Urinary bladder (tissue), 4 donors: ENCODE data around the gene CAB39. TPM values are rescaled to one million over a fixed set of nuclear protein-coding genes. Genes with fewer than 3 reads are reported as not detected.

ENCODE experiments used
- DNase-seq: peaks from one replicate; pipeline ENCODE4 v3.0.0-alpha.2; 2015; ENCODE audit errors: extremely low spot score
- H3K27ac ChIP-seq: one replicate; pipeline ENCODE4 v1.5.1; 2013; ENCODE audit warnings: low read depth, mild to moderate bottlenecking, moderate library complexity
- H3K36me3 ChIP-seq: one replicate; pipeline ENCODE4 v1.6.1; 2013; ENCODE audit warnings: mild to moderate bottlenecking, moderate library complexity; ENCODE audit not compliant: insufficient read depth
- H3K4me1 ChIP-seq: one replicate; pipeline ENCODE4 v1.6.1; 2013; ENCODE audit warnings: mild to moderate bottlenecking, moderate library complexity; ENCODE audit not compliant: insufficient read depth
- H3K4me3 ChIP-seq: one replicate; pipeline ENCODE4 v1.5.1; 2013; ENCODE audit warnings: low read depth, low read length
- WGBS: extraction: QIAGEN DNeasy Blood & Tissue Kit; methylation state at CpG from one replicate; pipeline ENCODE4 v1.1.7; 2013; 5-methylcytosine and 5-hydroxymethylcytosine counted together
- polyA plus RNA-seq: library from polyadenylated mRNA; stranded (reverse); fragments of 200-250 nt; gene quantifications from one replicate; pipeline ENCODE4 v1.2.3, GENCODE V29; 2013
- total RNA-seq: library from RNA; depleted of rRNA; stranded (reverse); fragments of >200 nt; gene quantifications from one replicate; pipeline ENCODE4 v1.2.3, GENCODE V29; 2014
- donor health status: healthy with polysubstance abuse.
- donor health status: healthy.

The CAB39 gene
- total and polyA plus RNA-seq, 2 donors = 42.9 to 90.5 TPM

DNA sequence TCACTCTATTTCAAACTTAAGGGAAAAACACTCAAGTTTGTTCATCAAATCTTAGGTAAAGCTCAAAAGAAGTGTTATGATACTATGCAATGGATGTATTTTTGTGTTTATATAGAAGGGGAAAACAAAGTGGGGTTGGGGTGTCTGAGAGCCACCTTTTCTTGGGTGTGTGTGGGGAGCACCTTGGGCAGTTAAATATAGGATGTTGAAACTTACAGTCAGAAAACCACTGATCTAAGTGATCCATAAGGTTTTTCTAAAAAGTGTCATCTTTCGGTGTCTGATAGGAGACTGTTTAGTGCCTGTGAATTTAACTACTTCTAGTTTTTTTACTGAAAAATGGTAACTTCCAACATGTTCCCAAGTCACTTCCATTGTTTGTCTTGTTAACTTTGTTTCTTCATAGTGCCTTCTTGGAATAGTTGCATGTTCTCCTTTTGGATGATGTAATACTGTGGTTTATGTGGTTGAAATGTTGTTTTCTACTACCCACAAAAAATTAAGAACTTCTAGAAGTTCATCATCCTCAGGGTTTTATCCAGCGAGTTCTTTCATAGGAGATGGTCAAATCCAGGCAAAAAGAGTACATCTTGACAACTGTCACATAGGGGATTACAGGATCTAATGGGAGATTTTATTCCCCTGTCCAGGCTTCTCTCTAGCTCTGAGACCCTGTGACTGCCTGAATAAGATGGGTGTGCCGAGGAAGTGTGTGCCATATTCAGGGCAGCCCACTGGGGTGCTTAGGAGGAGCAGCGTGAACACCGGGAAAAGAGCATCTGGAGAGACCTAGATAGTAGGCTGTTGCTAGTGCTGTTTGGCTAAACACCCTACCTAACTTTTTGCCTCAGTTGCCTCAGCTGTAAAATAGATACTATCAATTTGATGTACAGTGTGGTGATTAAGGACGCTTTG lies 46.2 kb downstream of the CAB39 start:
- H3K27ac ChIP-seq = peak overlapping the region; percentile 45
- H3K36me3 ChIP-seq = no peaks in the 10 kb centered on the region
- 77% methylated on average over 6 of the region's 6 CpGs for WGBS
- DNase-seq = no peak
- no peak overlapping the region for H3K4me3 ChIP-seq
- peaks cover 7% of the 10 kb centered on the region for H3K4me1 ChIP-seq

DNA sequence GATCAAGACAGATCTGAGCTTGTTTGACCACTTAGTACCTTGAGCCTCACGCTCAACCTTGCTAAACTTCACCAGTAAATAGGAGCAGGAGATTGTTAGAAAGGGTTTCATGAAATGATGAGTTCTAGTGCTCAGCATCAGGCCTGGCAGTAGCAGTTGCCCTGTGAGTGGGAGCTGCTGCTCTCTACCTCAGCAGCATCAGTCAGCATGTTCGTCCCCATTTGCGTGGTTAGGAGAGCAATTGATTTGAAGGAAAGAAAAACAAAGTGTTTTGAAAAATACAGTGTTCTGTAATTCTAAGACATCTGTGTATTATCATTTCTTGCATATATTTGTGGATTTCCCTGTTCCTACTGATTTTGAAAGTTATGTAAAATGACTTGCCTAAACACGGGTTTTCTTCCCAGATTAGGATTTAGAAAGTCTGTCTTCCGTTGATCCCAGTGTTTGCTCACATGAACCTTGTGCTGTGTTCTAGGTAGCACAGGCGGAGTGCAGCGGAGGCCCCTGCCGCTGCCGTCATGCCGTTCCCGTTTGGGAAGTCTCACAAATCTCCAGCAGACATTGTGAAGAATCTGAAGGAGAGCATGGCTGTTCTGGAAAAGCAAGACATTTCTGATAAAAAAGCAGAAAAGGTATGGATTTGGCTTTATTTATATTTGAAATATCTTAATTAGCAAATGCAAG lies 47.0 kb downstream of the CAB39 start:
- WGBS = 72% methylated on average over 11 of the region's 11 CpGs
- Histone ChIP-seq H3K4me3 (no peak overlapping the region), H3K4me1 (peaks cover 7% of the 10 kb centered on the region), H3K36me3 (no peaks in the 10 kb centered on the region), H3K27ac (peak overlapping the region; percentile 45)
- no peak for DNase-seq

DNA sequence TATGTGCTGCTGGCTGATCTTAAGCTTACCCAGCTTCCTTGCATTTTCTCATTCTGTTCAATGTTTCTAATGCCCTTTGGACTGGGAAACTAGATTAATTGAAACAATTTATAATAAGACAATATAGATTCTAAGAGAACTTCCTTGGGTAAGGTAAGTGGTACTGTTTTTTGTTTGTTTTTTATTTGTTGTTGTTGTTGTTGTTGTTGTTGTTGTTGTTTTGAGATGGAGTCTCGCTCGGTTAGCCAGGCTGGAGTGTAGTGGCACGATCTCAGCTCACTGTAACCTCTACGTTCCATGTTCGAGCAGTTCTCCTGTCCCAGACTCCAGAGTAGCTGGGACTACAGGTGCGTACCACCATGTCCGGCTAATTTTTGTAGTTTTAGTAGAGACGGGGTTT lies 49.1 kb downstream of the CAB39 start:
- no peak for DNase-seq
- Histone ChIP-seq H3K4me3 (no peak overlapping the region), H3K36me3 (no peaks in the 10 kb centered on the region), H3K4me1 (peaks cover 7% of the 10 kb centered on the region), H3K27ac (no peak overlapping the region)
- 98% methylated on average over 8 of the region's 8 CpGs for WGBS

DNA sequence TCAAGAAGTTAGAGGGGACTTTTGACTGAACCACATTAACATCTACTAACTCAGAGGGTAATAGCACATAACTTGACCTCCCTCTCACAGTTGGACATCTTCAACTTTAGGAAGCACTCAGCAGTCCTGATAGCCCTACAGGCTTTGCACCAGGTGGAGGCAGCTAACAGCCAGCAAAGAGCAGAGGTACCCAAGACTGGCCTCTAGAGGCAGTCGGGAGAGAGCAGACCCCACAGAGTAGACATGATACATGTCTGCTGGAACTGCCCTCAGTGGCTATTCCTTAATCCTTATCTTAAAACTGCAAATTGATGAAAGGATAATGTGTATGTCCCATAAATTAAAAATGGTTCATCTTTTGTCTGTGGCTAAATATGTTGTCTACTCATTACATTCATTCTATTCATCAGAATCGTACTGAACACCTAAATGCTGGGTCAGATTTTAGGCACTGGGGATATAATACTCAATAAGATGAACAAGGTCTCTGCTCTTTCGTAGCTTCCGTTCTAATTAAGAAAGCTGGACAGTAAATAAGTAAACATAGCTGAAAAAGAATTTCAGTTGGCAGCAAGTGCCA lies 49.8 kb downstream of the CAB39 start:
- peaks cover 4% of the 10 kb centered on the region for H3K4me1 ChIP-seq
- 82% methylated on average over 4 of the region's 4 CpGs for WGBS
- H3K27ac ChIP-seq = no peak overlapping the region
- H3K36me3 ChIP-seq = no peaks in the 10 kb centered on the region
- no peak for DNase-seq
- no peak overlapping the region for H3K4me3 ChIP-seq

DNA sequence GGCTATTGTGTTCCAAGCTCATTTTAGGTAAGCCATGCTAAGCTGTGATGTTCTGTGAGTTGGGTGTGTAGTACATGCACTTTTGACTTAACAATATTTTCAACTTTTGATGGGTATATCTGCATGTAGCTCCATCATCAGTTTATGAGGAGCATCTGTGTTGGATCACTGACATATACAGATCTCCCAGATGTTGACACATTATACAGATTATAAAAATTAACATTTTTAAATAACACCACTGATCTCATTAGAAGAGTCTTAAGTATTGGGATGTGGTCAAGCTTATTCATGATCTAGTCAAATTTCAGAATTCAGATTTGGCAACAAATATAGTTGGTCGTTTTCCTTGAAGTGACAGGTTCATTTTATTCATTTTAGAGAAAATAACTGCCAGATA lies 51.7 kb downstream of the CAB39 start:
- Histone ChIP-seq H3K27ac (no peak overlapping the region), H3K4me3 (no peak overlapping the region), H3K4me1 (no peaks in the 10 kb centered on the region), H3K36me3 (no peaks in the 10 kb centered on the region)
- no peak for DNase-seq
- 87% methylated on average over 1 of the region's 1 CpG for WGBS

DNA sequence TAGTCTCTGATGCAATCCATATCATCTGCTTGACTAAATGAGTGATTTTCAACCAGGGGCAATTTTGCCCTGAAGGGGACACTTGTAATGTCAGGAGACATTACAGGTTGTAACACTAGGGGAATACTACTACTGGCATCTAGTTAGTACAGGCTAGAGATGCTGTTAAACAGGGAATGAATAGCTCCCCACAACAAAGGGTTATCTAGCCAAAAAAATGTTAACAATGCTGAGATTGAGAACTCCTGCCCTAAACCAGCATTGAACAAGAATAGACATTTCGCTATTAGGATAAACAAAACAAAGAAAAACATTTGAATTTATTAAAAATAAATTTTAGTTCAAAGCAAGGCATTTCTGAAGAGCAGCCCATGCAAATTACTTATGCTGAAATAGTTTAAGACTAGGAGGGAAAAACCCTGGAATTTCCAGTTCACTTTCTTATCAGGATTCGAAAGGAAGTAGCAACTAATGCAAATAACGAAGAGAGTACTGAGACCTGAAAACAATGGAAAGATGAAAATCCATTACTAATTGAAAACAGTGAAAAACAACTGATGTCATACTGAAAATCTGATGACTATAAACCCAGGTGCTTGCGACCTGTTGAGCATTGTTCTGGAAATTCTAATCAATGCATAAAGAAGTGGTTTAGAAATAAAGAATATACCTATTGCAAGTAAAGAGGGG lies 53.1 kb downstream of the CAB39 start:
- H3K36me3 ChIP-seq = no peaks in the 10 kb centered on the region
- no peak overlapping the region for H3K4me3 ChIP-seq
- 76% methylated on average over 4 of the region's 4 CpGs for WGBS
- no peak overlapping the region for H3K27ac ChIP-seq
- H3K4me1 ChIP-seq = no peaks in the 10 kb centered on the region
- no peak for DNase-seq

DNA sequence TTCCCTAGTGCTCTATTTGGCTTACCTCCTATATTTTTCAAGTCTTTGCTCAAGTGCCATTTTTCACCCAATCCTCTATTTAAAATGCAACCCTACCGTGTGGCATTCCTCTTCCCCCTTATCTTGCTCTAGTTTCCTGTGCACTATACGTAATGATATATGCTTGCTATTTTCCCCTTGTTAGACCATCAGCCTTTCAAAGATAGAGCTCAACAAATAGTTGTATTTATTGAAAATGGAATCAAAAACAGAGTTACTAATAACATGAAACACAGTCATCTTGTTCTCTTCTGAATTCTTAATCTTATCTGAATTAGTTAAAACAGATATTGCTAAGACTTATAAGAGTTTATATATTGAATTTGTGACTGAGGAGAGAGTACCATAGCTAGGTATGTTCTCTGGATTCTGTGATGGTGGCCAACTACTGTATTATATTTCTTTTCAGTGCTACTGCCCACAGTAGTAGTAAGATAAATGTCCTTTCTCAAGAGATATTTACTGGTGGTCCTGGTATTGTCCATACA lies 55.3 kb downstream of the CAB39 start:
- H3K4me3 ChIP-seq = no peak overlapping the region
- no peaks in the 10 kb centered on the region for H3K36me3 ChIP-seq
- WGBS = 80% methylated on average over 2 of the region's 2 CpGs
- no peak for DNase-seq
- H3K27ac ChIP-seq = no peak overlapping the region
- no peaks in the 10 kb centered on the region for H3K4me1 ChIP-seq

DNA sequence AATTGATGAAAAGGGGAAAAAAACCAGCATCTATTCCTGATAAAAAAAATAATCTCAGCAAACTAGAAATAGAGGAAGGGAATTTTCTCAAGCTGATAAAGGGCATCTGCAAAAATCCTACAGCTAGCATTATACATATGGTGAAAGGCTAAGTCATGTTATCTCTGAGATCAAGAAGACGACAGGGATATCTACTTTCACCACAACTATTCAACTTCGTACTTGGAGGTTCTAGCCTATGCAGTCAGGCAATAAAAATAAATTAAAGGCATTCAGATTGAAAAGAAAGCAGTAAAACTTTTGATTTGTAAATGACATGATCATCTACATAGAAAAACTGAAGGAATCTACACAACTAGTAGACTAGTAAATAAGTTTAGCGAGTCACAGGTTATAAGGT lies 58.2 kb downstream of the CAB39 start:
- DNase-seq = no peak
- Histone ChIP-seq H3K4me3 (no peak overlapping the region), H3K4me1 (no peaks in the 10 kb centered on the region), H3K27ac (no peak overlapping the region), H3K36me3 (no peaks in the 10 kb centered on the region)
- 81% methylated on average over 3 of the region's 3 CpGs for WGBS

DNA sequence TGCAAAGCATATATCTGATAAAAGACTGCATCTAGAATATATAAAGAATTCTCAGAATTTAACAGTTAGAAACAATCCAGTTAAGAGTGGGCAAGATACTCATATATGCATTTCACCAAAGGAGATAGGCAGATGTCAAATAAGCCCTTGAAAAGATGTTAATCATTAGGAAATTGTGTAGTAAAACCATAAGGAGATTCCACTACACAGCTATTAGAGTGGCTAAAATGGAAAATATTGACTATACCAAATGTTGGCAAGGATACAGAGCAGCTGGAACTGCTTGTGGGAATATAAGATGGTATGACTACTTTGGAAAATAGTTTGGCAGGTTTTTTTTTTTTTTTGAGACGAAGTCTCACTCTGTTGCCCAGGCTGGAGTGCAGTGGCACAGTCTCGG lies 59.5 kb downstream of the CAB39 start:
- no peaks in the 10 kb centered on the region for H3K4me1 ChIP-seq
- no peak overlapping the region for H3K4me3 ChIP-seq
- no peak overlapping the region for H3K27ac ChIP-seq
- no peaks in the 10 kb centered on the region for H3K36me3 ChIP-seq
- no peak for DNase-seq
- WGBS = 100% methylated on average over 2 of the region's 2 CpGs

DNA sequence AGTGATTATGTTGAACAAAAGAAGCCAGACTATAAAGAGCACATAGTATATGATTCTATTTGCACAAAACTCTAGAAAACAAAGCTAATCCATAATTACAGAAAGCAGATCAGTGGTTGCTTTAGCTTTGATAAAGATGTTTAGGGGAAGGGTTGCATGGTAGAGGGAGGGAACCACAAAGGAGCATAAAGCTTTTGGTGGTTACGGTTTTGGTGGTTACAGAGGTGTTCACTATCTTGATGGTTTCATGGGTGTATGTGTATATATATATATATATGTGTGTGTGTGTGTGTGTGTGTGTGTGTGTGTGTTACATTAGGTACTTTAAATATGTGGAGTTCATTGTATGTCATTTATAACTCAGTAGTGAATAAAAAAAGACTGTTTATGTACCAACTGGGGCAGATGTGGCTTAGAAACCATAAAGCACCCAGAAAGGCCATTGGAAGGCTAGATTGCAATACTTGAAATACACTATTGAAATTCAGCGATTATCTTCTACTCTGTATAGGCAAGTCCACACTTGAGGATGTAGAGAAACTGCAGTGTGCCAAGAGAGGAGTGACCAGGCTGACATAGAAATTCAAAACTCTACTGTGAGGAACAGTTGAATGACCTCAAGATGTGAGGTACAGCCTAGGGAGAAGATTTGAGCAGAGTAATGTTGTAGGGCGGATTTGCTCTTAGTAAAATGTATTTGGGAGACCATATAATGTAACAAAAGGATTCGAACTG lies 60.6 kb downstream of the CAB39 start:
- Histone ChIP-seq H3K36me3 (no peaks in the 10 kb centered on the region), H3K4me3 (no peak overlapping the region), H3K4me1 (no peaks in the 10 kb centered on the region), H3K27ac (no peak overlapping the region)
- WGBS = 95% methylated on average over 4 of the region's 4 CpGs
- DNase-seq = no peak

DNA sequence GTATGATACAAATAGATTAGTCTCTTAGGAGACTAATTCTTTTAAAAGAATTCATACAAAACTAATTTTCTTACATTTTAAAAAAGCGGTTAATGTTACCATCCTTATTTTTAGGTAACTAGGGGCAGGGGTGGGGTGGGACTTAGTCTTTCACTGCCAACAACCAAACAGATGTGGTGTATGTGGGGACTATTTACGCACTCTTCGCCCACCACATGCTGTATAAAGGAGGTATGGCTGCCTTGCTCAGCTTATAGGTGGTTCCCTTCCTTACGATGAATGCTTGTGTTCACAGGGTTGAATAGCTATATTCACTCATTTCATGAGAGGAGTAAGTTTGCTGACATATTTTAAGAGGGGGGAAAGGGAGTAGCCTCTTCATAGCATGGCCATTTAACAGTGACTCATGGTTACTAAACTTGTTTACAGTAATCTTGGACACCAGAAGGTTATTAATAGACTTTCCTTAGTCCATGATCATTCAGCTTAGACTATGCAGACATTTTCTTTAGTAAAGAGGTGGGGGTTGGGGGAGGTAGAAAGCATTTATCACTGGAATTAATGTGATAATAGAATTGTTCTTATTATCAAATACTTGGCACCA lies 61.8 kb downstream of the CAB39 start:
- Histone ChIP-seq H3K36me3 (no peaks in the 10 kb centered on the region), H3K4me1 (no peaks in the 10 kb centered on the region), H3K27ac (no peak overlapping the region), H3K4me3 (no peak overlapping the region)
- WGBS = 84% methylated on average over 4 of the region's 4 CpGs
- DNase-seq = no peak

DNA sequence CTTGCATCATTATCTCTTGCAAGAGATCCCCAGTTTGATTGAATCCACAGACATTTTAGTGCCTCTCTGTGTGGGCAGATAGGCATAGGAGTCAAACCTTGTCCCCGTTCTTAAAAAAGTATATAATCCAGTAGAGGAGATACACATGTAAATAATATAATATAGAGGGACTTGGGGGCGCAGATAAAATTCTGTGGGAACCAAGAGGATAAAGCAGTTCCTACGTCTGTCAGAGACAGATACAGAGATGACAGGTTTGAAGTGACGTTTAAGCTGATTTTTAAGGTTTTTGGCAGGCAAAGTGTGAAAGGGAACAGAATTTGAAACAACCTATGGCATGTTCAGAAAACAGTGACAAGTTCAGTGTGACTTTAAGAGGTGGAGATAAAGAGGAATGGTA lies 63.1 kb downstream of the CAB39 start:
- H3K27ac ChIP-seq = no peak overlapping the region
- DNase-seq = no peak
- no peaks in the 10 kb centered on the region for H3K4me1 ChIP-seq
- 94% methylated on average over 4 of the region's 4 CpGs for WGBS
- no peaks in the 10 kb centered on the region for H3K36me3 ChIP-seq
- no peak overlapping the region for H3K4me3 ChIP-seq
